Skeletal muscle tissue (tissue), 4 donors: Measurements from ENCODE around the gene EVA1A. TPM values are rescaled to one million over a fixed set of nuclear protein-coding genes. Genes with fewer than 3 reads are reported as not detected.

ENCODE experiments used
- H3K27ac ChIP-seq: one replicate; pipeline ENCODE4 v1.7.0; 2013; ENCODE audit warnings: mild to moderate bottlenecking, low read depth, low read length, inconsistent platforms
- H3K27me3 ChIP-seq, 3 donors: one replicate each; pipeline ENCODE4 v1.7.0; 2013; ENCODE audit warnings: low read length in 3 of 3; ENCODE audit not compliant: control insufficient read depth in 3 of 3, insufficient read depth in 3 of 3
- H3K36me3 ChIP-seq, 3 donors: one replicate each; pipeline ENCODE4 v1.7.0; 2013; ENCODE audit warnings: low read length in 3 of 3; ENCODE audit not compliant: control insufficient read depth in 3 of 3, insufficient read depth in 3 of 3
- H3K4me1 ChIP-seq, 3 donors: one replicate each; pipeline ENCODE4 v1.7.0; 2013; ENCODE audit warnings: low read length in 3 of 3, mild to moderate bottlenecking in 3 of 3; ENCODE audit not compliant: control insufficient read depth in 3 of 3, insufficient read depth in 3 of 3
- H3K4me3 ChIP-seq, 3 donors: one replicate each; pipeline ENCODE4 v1.7.0; 2013; ENCODE audit warnings: low read length in 3 of 3
- H3K9ac ChIP-seq, 3 donors: one replicate each; pipeline ENCODE4 v1.7.0; 2013; ENCODE audit warnings: low read length in 3 of 3, mild to moderate bottlenecking in 3 of 3, moderate library complexity in 2 of 3, low read depth in 1 of 3
- H3K9me3 ChIP-seq, 3 donors: one replicate each; pipeline ENCODE4 v1.7.0; 2013; ENCODE audit warnings: low read length in 3 of 3; ENCODE audit not compliant: control insufficient read depth in 3 of 3
- total RNA-seq: library from RNA; depleted of rRNA; stranded (reverse); fragments of >200 nt; gene quantifications from one replicate; pipeline ENCODE4 v1.2.3, GENCODE V29; 2014
- donor health status: Osteomylitis.

Gene EVA1A
- total RNA-seq, 1 donor from 2014 or later: 6.3 TPM

DNA sequence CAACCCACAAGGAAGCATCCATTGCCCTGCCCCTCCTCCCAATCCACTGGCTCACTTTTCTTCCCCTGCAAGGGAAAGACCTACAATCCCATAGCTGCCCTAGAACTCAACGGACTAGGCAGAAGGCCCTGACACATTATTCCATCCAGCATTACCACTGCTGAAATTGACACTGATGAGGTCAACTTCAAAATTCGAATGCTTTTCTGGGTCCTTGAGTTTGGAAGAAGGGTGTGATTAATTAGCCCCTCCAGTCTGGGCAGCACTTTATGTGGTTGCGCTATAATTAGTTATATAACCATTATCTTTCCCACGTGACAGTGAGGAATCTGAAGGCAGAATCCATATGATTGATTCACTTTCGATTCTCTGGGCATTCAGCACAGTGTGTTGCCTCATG, 55.7 kb downstream of the EVA1A start:
- H3K9me3 ChIP-seq: no peaks in the 10 kb centered on the region
- no peak overlapping the region for H3K9ac ChIP-seq
- no peaks in the 10 kb centered on the region for H3K36me3 ChIP-seq
- H3K4me3 ChIP-seq: no peak overlapping the region
- H3K4me1 ChIP-seq: no peaks in the 10 kb centered on the region
- no peaks in the 10 kb centered on the region for H3K27me3 ChIP-seq
- no peak overlapping the region for H3K27ac ChIP-seq

DNA sequence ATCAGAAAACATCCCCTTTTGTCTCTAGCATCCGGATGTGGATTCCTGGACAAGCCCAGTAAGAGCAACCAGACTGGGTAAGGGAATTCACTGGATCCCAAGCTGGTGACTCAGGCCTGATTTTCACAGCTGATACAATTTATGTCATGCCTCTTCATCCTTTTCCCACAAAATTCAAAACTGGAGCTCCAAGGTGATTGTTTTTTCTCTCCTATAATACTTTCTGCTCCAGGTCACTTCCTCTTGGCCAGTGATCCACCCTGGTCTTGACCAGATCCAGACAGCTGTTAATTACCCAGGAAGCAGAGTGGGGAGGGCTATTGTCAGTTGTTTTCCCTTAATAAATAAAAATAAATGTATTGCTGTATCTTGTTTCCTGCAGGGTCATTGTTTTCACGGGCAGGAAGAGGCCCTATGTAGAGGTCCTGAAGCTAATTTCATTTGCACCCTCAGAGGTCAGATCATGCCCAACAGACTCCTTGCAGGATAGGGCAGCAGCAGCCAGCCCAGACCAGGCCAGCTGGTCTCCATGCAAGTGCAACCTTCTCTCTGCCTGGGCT, 57.6 kb downstream of the EVA1A start:
- no peak overlapping the region for H3K9ac ChIP-seq
- H3K4me3 ChIP-seq: no peak overlapping the region
- H3K36me3 ChIP-seq: no peaks in the 10 kb centered on the region
- H3K27me3 ChIP-seq: no peaks in the 10 kb centered on the region
- no peaks in the 10 kb centered on the region for H3K4me1 ChIP-seq
- no peaks in the 10 kb centered on the region for H3K9me3 ChIP-seq
- no peak overlapping the region for H3K27ac ChIP-seq

DNA sequence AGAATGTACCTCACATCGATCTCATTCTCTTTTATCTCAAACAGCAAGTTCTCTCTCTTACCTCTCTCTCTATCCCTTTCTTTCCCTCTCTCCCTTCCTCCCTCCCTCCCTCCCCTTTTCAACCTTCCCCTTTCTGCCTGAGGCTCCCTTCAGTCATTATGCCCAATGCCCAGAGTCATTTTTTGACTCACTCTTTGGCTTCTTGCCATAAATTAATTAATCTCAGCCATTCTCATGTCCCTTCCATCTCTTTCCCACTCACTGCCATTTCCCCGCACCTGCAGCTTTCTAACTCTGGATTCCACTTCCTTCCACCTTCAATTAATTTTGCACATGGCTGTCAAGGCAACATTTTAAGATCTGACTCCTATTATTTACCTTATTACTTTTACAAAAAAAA, 60.1 kb downstream of the EVA1A start:
- no peak overlapping the region for H3K9ac ChIP-seq
- no peak overlapping the region for H3K4me3 ChIP-seq
- no peaks in the 10 kb centered on the region for H3K4me1 ChIP-seq
- H3K9me3 ChIP-seq: no peaks in the 10 kb centered on the region
- no peaks in the 10 kb centered on the region for H3K27me3 ChIP-seq
- no peak overlapping the region for H3K27ac ChIP-seq
- H3K36me3 ChIP-seq: no peaks in the 10 kb centered on the region

DNA sequence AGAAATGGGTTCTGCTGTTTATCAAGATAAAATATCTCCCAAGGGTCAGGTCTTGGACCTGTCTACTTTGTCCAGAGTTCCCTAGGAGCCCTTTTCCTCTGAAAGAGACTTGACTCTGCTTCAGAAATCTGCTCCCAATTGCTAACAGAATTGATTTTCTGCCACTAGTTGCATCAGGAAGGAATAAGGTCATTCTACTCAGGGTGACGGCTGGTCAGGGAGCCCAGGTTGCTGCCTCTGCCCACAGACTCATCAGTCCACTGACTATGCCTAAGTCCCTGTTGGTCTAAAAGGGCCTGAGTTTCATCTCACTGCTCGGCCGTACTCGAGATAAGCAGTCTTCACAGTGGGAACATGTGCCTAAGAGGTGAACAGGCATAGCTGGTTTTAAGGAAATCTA, 61.2 kb downstream of the EVA1A start:
- H3K4me1 ChIP-seq: no peaks in the 10 kb centered on the region
- H3K36me3 ChIP-seq: no peaks in the 10 kb centered on the region
- no peak overlapping the region for H3K27ac ChIP-seq
- H3K27me3 ChIP-seq: no peaks in the 10 kb centered on the region
- no peak overlapping the region for H3K9ac ChIP-seq
- H3K9me3 ChIP-seq: no peaks in the 10 kb centered on the region
- H3K4me3 ChIP-seq: no peak overlapping the region

DNA sequence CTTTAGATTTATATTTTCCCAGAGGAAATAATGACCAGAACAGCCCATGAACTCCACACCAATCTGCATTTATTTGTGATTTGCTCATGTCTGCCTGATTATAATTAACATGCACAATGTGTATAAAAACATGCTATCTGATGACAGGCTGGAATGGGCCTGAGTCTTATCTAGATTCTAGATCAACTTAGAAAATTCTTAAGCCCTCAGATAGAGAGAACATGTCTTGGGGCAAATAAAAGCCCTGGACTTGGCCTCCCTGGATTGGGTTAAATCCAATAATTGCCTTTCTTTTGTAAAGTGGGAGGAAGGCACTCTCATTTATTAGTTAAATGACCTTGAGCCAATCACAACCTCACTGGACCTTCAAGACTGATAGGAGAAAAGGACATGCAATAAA, 61.8 kb downstream of the EVA1A start:
- Histone ChIP-seq H3K9me3 (no peaks in the 10 kb centered on the region), H3K27me3 (no peaks in the 10 kb centered on the region), H3K36me3 (no peaks in the 10 kb centered on the region), H3K4me1 (no peaks in the 10 kb centered on the region), H3K9ac (no peak overlapping the region), H3K27ac (no peak overlapping the region), H3K4me3 (no peak overlapping the region)

DNA sequence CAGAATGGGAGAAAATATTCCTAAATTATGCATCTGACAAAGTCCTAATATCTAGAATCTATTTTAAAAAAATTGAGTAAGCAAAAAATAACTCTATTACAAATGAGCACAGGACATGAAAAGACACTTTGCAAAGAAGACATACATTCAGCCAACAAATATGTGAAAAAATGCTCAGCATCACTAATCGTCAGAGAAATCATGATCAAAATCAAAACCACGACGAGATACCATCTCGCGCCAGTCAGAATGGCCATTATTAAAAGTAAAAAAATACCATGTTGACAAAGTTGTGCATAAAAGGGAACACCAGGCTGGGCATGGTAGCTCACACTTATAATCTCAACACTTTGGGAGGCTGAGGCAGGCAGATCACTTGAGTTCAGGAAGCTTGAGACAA, 63.5 kb downstream of the EVA1A start:
- no peaks in the 10 kb centered on the region for H3K27me3 ChIP-seq
- H3K27ac ChIP-seq: no peak overlapping the region
- H3K9ac ChIP-seq: no peak overlapping the region
- no peaks in the 10 kb centered on the region for H3K9me3 ChIP-seq
- H3K4me3 ChIP-seq: no peak overlapping the region
- no peaks in the 10 kb centered on the region for H3K4me1 ChIP-seq
- no peaks in the 10 kb centered on the region for H3K36me3 ChIP-seq

DNA sequence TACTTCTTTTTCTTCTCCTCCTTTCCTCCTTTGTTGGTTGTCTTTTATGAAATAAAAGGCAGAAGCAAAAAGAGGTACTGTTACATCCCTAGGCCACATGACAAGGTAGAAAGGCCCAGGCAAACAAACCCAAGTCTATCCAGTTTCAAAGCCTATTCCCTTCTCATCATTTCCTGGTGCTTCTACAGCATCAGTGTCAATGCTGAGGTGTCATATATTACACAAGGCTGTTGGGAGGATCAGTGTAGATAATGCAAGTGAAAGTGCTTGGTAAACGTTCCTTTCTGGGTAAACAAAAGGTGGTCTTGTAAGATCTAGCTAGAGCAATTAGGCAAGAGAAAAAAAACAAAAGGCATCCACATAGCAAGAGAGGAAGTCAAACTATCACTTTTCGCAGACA, 64.9 kb downstream of the EVA1A start:
- H3K9ac ChIP-seq: no peak overlapping the region
- no peaks in the 10 kb centered on the region for H3K36me3 ChIP-seq
- no peak overlapping the region for H3K27ac ChIP-seq
- no peaks in the 10 kb centered on the region for H3K27me3 ChIP-seq
- H3K4me1 ChIP-seq: no peaks in the 10 kb centered on the region
- no peak overlapping the region for H3K4me3 ChIP-seq
- no peaks in the 10 kb centered on the region for H3K9me3 ChIP-seq

DNA sequence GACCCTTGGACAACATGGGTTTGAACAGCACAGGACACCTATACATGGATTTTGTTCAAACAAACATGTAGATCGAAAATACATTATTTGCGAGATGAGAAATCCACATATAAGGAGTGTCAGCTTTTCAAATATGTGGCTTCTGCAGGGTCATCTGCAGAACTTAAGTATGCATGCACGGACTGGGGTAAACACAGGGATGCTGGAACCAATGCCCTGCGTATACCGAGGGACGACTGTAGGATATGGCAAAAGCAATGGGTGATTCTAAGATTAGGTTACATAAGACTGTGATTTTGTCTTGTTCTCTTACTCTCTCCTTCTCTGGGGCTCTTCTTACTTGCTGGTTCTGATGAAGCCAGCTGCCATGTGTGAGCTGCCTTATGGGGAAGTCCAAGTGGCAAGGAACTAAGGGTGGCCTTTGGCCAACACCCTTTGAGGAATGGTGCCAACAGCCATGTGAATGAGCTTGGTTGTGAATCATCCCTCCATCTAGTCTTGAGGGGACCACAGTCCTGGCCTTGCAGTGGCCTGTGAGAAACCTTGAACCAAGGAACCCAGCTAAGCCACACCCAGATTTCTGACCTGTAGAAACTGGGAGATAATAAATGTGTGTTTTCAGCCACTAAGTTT, 66.5 kb downstream of the EVA1A start:
- Histone ChIP-seq H3K4me3 (no peak overlapping the region), H3K27ac (no peak overlapping the region), H3K9me3 (no peaks in the 10 kb centered on the region), H3K27me3 (no peaks in the 10 kb centered on the region), H3K36me3 (no peaks in the 10 kb centered on the region), H3K4me1 (no peaks in the 10 kb centered on the region), H3K9ac (no peak overlapping the region)

DNA sequence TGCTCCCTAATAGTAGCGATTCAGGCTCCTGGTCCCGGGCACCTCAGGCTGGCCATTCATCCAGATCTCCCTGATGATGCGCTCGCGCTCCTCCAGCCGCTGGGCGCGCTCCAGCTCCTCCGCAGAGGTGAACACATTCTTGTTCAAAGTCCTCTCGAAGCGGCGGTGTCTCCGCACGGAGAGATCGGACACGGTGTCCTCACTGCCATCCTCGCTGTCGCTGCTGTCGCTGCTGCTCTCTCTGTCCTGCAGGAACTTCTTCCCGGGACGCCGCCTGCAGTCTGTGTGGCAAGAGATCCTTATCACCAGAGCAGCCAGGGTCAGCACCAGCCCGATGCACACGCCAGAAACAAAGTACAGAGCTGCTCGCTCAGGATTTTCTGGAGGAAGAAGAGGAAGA, 67.5 kb downstream of the EVA1A start:
- Histone ChIP-seq H3K27ac (no peak overlapping the region), H3K27me3 (no peaks in the 10 kb centered on the region), H3K9ac (no peak overlapping the region), H3K36me3 (no peaks in the 10 kb centered on the region), H3K4me3 (no peak overlapping the region), H3K9me3 (no peaks in the 10 kb centered on the region), H3K4me1 (no peaks in the 10 kb centered on the region)

DNA sequence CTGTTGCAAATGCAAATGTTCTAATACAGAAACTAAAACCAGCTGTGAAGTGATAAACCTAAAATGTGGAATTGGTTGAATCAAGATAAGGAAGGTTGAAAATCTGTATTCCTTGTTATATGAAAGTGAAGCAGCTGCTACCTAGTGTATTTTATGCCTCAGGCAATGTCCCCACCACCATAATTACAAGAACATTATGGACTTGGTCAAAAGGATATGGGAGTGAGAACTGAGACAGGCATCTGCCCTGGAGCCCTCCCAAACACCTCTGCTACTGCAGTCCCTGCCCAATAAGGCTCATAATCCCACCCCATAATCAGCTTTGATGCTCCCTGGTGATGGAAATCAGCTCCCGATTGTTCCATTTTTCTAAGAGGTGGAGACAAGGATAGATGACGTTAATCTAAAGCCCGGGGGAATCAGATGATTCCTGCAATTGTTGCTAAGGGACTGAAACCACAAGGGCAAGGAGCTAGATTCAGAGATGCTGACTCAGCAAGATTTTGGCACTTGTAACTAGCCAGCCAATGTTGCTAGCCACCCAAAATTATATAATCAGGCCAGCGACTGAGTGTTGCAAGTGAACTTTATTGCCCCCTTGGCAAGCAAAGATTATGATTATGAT, 69.5 kb downstream of the EVA1A start:
- H3K9ac ChIP-seq: no peak overlapping the region
- no peaks in the 10 kb centered on the region for H3K9me3 ChIP-seq
- no peaks in the 10 kb centered on the region for H3K27me3 ChIP-seq
- H3K27ac ChIP-seq: no peak overlapping the region
- no peaks in the 10 kb centered on the region for H3K36me3 ChIP-seq
- H3K4me1 ChIP-seq: no peaks in the 10 kb centered on the region
- H3K4me3 ChIP-seq: no peak overlapping the region
